Hematopoietic multipotent progenitor cell treated with erythropoietin and hydrocortisone succinate and interleukin-3 and kit ligand, for 4 days (in vitro differentiated cells): ENCODE data around the gene RPP40.
"Not testable (repeated sequence)": the region's sequence is repeated elsewhere in the genome, so short reads cannot be mapped to it uniquely, and the experiment has no call there.

Experiments used
- DNase-seq: peaks from one replicate; pipeline ENCODE4 v3.0.0-alpha.2; 2015

Gene RPP40

DNA sequence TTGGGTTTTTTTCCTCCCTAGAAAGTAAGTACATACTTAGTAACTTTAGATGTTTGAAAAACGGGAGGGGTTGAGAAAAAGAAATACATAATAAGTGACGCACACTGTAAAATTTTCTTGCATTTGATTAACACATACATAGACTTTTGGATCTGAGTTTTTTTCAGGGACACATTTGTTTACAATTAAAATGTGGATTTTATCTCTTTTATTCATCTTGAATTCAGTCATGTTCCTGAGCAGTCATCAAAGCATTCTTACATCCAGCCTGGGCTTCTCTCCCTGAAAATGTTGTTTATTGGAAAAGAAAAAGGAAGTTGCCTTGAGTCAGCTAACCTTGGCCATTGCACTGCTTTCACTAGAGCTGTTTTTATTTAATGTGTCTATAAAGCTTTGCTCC lies 8.7 kb upstream of the RPP40 start:
- DNase-seq = no peak

- no peak for DNase-seq
Measured at GRCh38 chr6:5011346-5011745, 7.5 kb upstream of the RPP40 start.

DNA sequence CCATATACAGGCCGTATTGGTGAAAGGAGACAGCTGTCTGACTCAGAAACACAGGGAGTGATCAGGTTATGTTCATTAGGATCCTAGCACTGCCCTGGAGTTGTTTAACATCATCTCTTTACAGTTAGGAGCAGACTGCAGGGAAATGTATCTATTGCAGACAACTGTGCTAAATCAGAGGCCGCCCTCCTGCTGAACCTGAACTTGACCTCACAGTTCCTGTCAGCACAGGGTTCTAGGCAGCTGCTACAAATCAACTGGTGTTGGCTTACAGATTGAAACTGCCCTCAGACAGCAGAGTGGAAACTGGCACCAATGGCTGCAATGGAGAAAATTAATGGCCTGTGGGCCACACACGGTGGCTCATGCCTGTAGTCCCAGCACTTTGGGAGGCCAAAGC lies 3.7 kb upstream of the RPP40 start:
- no peak for DNase-seq

- DNase-seq = no peak
Measured at GRCh38 chr6:5006222-5006621, 2.4 kb upstream of the RPP40 start.

DNA sequence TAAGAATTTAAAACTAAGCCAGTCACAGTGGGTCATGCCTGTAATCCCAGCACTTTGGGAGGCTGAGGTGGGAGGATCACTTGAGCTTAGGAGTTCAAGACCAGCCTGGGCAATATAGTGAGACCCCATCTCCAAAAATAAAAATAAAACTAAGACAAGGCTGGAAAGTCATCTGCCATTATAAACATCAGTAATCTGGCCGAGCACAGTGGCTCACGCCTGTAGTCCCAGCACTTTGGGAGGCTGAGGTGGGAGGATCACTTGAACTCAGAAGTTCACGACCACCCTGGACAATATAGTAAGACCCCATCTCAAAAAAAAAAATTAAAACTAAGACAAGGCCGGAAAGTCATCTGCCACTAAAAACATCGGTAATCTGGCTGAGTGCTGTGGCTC lies 1.2 kb upstream of the RPP40 start:
- DNase-seq = not testable (repeated sequence)

- DNase-seq = no peak
Measured at GRCh38 chr6:5004373-5005037, 668 bp upstream of the RPP40 start.

DNA sequence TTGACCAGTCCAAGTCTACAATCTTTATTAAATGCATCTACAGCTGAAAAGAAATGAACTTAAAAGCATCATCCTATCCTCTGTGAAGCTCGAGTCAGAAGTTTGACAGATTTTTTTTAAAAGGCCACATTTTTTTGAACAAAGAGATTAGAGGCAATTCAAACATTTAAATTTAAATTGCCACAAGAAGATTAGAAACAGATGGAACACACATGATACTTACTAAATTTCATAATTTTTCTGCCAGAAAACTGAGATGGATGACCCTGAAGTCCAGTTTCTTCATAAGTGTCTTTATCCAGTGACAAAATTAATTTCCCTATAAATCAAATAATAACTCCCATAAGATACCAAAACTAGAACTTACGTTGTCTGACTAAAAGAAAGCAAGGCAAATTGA lies 4.3 kb downstream of the RPP40 start:
- DNase-seq = no peak

DNA sequence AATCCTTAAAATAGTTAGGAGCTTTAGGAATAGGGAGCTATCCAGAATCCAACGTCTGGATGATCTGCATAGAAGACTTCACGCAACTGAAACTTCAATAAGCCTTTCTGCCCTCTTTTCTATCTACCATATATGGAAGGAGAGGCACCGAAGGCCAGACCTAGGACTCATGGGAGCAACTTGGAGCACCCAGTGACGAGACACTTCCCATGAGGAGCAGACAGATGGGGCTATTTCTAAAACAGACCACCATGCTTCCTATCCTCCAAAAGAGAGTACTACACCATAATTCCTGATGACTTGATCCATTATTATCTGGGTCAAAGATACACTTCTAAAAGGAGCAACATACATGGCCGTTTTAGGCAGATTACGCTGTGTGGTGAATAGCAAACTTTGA lies 6.0 kb downstream of the RPP40 start:
- DNase-seq = no peak

DNA sequence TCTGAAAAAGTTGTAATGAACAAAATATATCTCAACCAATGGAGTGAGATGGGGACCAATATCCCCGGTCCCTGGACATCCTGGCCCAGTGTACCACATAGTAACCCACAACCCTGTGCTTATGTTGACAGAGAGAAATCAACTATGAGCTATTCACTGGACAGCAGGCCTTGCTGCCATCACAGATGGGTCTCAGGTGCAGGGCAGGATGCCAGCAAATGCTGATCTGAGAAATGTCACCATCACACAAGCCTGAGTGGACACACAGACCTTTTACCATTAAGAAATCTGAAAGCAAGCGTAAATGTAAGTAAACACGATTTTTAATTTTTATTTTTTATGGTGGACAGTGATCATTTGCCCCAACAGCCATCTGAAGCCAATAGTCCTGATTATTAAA lies 9.1 kb downstream of the RPP40 start:
- DNase-seq = no peak

DNA sequence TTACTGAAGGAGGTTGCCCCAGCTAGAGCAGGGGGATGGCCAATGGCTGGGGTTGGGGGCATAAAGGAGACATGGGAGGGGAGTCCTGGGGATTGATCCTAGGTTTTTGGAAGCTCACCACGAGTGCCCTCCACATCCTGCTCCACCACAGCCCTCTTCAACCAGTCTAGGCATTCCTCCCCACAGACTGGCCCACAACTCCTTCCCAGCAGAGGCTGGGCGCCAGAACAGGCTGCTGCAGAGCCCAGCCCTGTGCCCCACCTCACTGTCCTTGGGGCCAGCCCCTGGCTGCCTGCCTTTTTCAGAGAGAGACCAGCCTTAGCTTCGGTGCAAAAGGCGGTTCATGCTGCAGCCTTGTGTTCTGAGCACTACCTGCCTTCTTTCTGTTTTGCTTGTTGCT lies 16.4 kb downstream of the RPP40 start:
- no peak for DNase-seq

DNA sequence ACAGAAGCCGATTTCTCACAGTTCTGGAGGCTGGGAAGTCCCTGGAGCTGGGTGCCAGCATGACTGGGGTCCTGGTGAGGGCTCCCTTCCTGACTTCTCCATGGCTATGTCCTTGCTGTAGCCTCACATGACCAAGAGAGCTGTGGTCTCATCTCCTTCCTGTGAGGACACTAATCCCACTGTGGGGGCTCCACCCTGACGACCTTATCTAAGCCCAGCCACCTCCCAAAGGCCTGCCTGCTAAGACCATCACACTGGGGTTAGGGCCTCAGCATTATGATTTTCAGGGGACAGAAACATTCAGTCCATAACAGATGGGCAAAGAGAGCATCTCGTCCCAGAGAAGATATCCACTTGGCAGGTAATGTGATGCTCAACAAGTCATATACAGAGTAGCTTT lies 16.8 kb downstream of the RPP40 start:
- DNase-seq = peak; percentile 11

- DNase-seq = no peak
Measured at GRCh38 chr6:4983322-4983721, 20.5 kb downstream of the RPP40 start.

DNA sequence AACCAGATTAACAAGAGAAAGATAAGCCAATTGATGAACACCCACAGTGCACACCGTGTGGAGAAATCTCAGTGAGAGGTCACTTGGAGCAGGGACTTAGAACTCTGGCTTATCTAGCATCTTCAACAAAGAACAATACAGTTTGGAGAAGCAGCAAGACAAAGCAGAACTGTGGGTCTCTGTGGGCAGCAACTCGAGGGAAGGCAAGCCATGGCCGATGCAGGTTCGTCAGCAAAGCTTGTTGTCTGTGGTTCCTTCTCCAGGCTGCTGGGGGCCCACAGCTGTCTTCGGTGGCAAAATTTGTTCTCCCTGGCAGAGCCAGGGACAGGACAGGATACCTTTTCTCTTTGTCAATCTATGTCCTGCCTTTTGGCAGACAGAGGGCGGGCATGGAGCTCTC lies 22.1 kb downstream of the RPP40 start:
- peak; percentile 18 for DNase-seq

GRCh38 chr6:4979426-4979825 lies 24.4 kb downstream of the RPP40 start:
- no peak for DNase-seq

DNA sequence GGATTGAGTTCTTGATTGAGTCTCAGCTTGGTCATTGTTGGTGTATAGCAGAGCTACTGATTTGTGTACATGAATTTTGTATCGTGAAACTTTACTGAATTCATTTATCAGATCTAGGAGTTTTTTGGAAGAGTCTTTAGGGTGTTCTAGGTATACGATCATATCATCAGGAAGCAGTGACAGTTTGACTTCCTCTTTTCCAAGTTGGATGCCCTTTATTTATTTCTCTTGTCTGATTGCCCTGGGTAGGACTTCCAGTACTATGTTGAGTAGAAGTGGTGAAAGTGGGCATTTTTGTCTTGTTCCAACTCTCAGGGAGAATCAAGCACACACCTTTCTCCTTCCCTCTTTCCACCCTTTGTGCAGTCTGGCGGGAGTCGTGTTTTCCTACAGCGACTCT lies 26.4 kb downstream of the RPP40 start:
- peak; percentile 21 for DNase-seq

GRCh38 chr6:4975506-4975905 lies 28.3 kb downstream of the RPP40 start:
- no peak for DNase-seq

DNA sequence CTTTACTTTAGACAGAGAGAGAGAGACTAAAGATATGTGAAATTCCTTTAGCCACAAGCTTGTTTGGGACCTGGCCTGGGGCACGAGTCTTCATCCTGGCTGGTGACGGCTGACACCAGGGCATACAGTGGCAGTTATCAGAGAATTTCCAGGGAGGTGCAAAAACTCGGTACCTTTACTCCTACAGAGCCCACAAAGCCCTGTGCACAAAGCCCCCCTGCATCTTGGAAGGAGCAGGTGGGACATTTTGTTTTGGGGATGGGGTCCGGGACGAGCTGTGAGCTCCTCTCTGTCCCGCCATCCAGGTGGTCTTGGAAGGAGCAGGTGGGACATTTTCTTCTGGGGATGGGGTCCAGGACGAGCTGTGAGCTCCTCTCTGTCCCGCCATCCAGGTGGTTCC lies 28.9 kb downstream of the RPP40 start:
- DNase-seq = no peak

GRCh38 chr6:4973982-4974745 lies 29.7 kb downstream of the RPP40 start:
- no peak for DNase-seq

- DNase-seq = no peak
Measured at GRCh38 chr6:4973415-4973814, 30.4 kb downstream of the RPP40 start.

GRCh38 chr6:4972438-4972837 lies 31.4 kb downstream of the RPP40 start:
- no peak for DNase-seq

DNA sequence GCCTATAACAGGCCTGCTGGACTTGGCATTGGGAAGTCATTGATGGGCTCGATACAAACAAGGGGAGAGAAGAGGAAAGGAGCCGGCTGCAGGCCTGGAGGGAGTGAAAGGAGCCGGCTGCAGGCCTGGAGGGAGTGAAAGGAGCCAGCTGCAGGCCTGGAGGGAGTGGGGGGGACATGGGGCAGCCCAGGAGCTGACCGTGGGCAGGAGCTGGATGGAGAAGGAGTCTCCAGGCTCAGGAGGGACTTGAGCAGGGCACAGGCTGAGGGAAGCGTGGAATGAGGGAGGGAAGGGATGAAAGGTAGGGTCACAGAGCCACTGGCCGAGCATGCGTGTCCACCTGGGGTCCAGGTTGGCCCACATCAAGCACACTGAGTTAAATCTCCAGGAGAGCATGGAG lies 32.0 kb downstream of the RPP40 start:
- no peak for DNase-seq

DNA sequence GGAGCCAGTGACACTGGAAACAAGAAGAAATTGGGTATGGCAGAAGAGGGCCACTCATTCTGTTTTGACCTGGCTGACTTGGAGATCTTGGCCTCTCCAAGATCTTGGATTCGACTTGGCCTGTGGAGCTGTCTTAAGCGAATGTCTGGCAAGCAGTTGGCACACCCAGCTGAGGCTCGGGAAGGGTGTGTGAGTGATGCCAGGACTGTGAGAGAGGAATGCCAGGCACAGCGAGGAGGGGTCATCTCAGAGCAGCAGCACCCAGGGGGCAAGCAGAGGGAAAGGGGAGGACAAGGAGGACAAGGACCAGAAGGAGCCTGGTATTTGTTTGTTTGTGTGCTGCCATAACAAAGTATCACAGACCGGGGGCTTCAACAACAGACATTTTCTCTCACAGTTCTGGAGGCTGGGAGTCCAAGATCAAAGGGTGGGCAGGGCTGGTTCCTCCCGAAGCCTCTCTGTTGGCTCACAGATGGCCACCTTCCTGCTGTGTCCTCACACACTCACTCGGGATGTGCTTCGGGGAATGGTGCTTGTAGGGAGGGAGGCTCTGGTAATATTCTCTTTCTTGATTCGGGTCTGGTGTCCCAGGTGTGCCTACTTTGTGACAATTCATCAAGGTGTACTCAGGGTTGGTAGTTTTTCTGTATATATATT lies 33.0 kb downstream of the RPP40 start:
- no peak for DNase-seq

DNA sequence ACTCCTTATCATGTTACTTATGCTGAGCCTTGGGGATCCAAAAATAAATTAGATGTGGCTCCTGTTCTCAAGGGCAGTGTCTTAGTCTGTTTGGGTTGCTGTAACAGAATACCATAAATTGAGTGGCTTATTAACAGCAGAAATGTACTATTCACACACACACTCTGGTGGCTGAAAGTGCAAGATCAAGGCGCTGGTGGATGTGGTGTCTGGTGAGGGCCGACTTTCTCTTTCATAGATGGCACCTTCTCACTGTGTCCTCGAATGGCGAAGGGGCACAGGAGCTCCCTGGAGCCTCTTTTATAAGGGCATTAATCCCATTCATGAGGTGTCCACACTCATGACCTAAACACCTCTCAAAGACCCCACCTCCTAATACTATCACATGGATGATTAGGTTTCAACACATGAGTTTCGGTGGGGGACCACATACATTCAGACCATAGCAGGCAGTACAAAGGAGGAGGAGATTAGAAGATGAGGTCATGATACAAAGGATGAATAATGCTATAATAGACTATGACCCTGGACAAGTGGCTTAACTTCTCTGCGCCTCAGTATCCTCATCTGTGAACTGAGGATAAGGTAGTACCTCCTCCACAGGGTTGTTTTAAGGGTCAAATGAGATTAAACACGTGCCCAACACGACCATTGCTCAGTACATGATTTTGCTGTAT lies 34.1 kb downstream of the RPP40 start:
- DNase-seq = no peak
